GM21717 (cell line): ENCODE data around the gene CHCHD3.
A peak's percentile ranks its signal among the peaks of the same experiment; 100 is the strongest.

Source experiments
- ATAC-seq: cut with Tn5 transposase; IDR thresholded peaks from one replicate; pipeline ENCODE4 v1.9.1; 2021; ENCODE audit warnings: mild to moderate bottlenecking, moderate library complexity; ENCODE audit not compliant: unreplicated experiment

The CHCHD3 gene

GRCh38 chr7:133047321-133047720 lies 34.6 kb downstream of the CHCHD3 start:
- no peak for ATAC-seq

GRCh38 chr7:133044722-133045473 lies 37.0 kb downstream of the CHCHD3 start:
- no peak for ATAC-seq

GRCh38 chr7:133040674-133041073 lies 41.2 kb downstream of the CHCHD3 start:
- ATAC-seq: no peak

GRCh38 chr7:133040178-133040577 lies 41.7 kb downstream of the CHCHD3 start:
- ATAC-seq: no peak

GRCh38 chr7:133039614-133040013 lies 42.3 kb downstream of the CHCHD3 start:
- ATAC-seq: no peak

- no peak for ATAC-seq
Observed at GRCh38 chr7:133036289-133036688, 45.6 kb downstream of the CHCHD3 start.

- ATAC-seq: peak; percentile 97
Observed at GRCh38 chr7:133035240-133035639, 46.6 kb downstream of the CHCHD3 start.

- no peak for ATAC-seq
Observed at GRCh38 chr7:133030346-133030745, 51.5 kb downstream of the CHCHD3 start.

GRCh38 chr7:133029463-133029862 lies 52.4 kb downstream of the CHCHD3 start:
- ATAC-seq: no peak

GRCh38 chr7:133027397-133027796 lies 54.5 kb downstream of the CHCHD3 start:
- no peak for ATAC-seq

GRCh38 chr7:133026210-133026859 lies 55.6 kb downstream of the CHCHD3 start:
- no peak for ATAC-seq

GRCh38 chr7:133025056-133025455 lies 56.8 kb downstream of the CHCHD3 start:
- ATAC-seq: no peak

- no peak for ATAC-seq
Observed at GRCh38 chr7:133024596-133024995, 57.3 kb downstream of the CHCHD3 start.

GRCh38 chr7:133023370-133024071 lies 58.4 kb downstream of the CHCHD3 start:
- no peak for ATAC-seq

GRCh38 chr7:133022661-133023060 lies 59.2 kb downstream of the CHCHD3 start:
- ATAC-seq: no peak

GRCh38 chr7:133021196-133021595 lies 60.7 kb downstream of the CHCHD3 start:
- ATAC-seq: no peak

- ATAC-seq: no peak
Observed at GRCh38 chr7:133020496-133020895, 61.4 kb downstream of the CHCHD3 start.

GRCh38 chr7:133019590-133019989 lies 62.3 kb downstream of the CHCHD3 start:
- ATAC-seq: no peak

- ATAC-seq: no peak
Observed at GRCh38 chr7:133016604-133017003, 65.3 kb downstream of the CHCHD3 start.

GRCh38 chr7:133015888-133016287 lies 66.0 kb downstream of the CHCHD3 start:
- ATAC-seq: no peak

GRCh38 chr7:133011746-133012145 lies 70.1 kb downstream of the CHCHD3 start:
- no peak for ATAC-seq
